HG02623 (cell line): ENCODE data around the gene NAT14.
"Not testable (repeated sequence)": the region's sequence is repeated elsewhere in the genome, so short reads cannot be mapped to it uniquely, and the experiment has no call there.

Source experiments
- ATAC-seq: cut with Tn5 transposase; IDR thresholded peaks from one replicate; pipeline ENCODE4 v1.9.1; 2021; ENCODE audit warnings: moderate library complexity; ENCODE audit not compliant: unreplicated experiment

Gene NAT14

GRCh38 chr19:55485439-55486011, 537 bp downstream of the NAT14 start:
- no peak for ATAC-seq

- no peak for ATAC-seq
These were observed 1.3 kb downstream of the NAT14 start for GRCh38 chr19:55486043-55486970.

GRCh38 chr19:55486971-55487923, 2.3 kb downstream of the NAT14 start:
- no peak for ATAC-seq

- no peak for ATAC-seq
These were observed 3.1 kb downstream of the NAT14 start, which contains the start of gene SSC5D for GRCh38 chr19:55487924-55488687. Gene SSC5D (plus strand): TSS chr19:55488436. CDS start chr19:55488590, 154 bp downstream.

GRCh38 chr19:55488986-55489710, 4.2 kb downstream of the NAT14 start:
- ATAC-seq = no peak

GRCh38 chr19:55489711-55490477, 4.9 kb downstream of the NAT14 start:
- ATAC-seq = no peak

- no peak for ATAC-seq
These were observed 5.8 kb downstream of the NAT14 start for GRCh38 chr19:55490478-55491432.

- ATAC-seq = no peak
These were observed 6.8 kb downstream of the NAT14 start for GRCh38 chr19:55491546-55492360.

GRCh38 chr19:55492362-55492944, 7.5 kb downstream of the NAT14 start:
- no peak for ATAC-seq

GRCh38 chr19:55493052-55493644, 8.2 kb downstream of the NAT14 start:
- ATAC-seq = no peak

- ATAC-seq = no peak
These were observed 8.7 kb downstream of the NAT14 start for GRCh38 chr19:55493645-55494171.

GRCh38 chr19:55494172-55494761, 9.3 kb downstream of the NAT14 start:
- ATAC-seq = no peak

- ATAC-seq = no peak
These were observed 10.8 kb downstream of the NAT14 start for GRCh38 chr19:55495646-55496349.

GRCh38 chr19:55496820-55497219, 11.8 kb downstream of the NAT14 start:
- not testable (repeated sequence) for ATAC-seq

GRCh38 chr19:55497763-55498162, 12.8 kb downstream of the NAT14 start:
- ATAC-seq = no peak
